Kidney (tissue), 14 donors: ENCODE data around the gene PSMD1. TPM values are rescaled to one million over a fixed set of nuclear protein-coding genes. Genes with fewer than 3 reads are reported as not detected.

Source experiments
- DNase-seq, 5 donors: peaks; one replicate each; pipeline ENCODE4 v3.0.0-alpha.2; 2013 to 2020
- FAIRE-seq: peaks from 2 replicates; lab custom pipeline; 2012; peaks lifted over from hg19 to GRCh38; lab: Jason Lieb, UNC
- H3K27ac ChIP-seq, 2 donors: one replicate each; pipeline ENCODE4 v1.7.0; 2013; ENCODE audit warnings: low read depth in 2 of 2, low read length in 2 of 2, inconsistent platforms in 1 of 2
- H3K27me3 ChIP-seq: one replicate; pipeline ENCODE4 v1.7.1; 2013; ENCODE audit warnings: low read length, inconsistent platforms; ENCODE audit not compliant: control insufficient read depth, insufficient read depth
- H3K36me3 ChIP-seq, 3 donors: one replicate each; pipeline versions ENCODE4 v1.7.0 to v1.7.1; 2013; ENCODE audit warnings: low read length in 3 of 3, control low read depth in 1 of 3, inconsistent platforms in 1 of 3; ENCODE audit not compliant: insufficient read depth in 3 of 3, control insufficient read depth in 2 of 3
- H3K4me1 ChIP-seq, 3 donors: one replicate each; pipeline versions ENCODE4 v1.7.0 to v1.7.1; 2013; ENCODE audit warnings: low read length in 3 of 3, inconsistent platforms in 1 of 3, low read depth in 1 of 3; ENCODE audit not compliant: control insufficient read depth in 2 of 3, insufficient read depth in 2 of 3
- H3K4me3 ChIP-seq, 3 donors: one replicate each; pipeline versions ENCODE4 v1.7.0 to v1.8.1; 2013; ENCODE audit warnings: low read length in 3 of 3, control low read depth in 1 of 3, inconsistent platforms in 1 of 3
- H3K9ac ChIP-seq, 3 donors: one replicate each; pipeline versions ENCODE4 v1.7.0 to v1.7.1; 2013; ENCODE audit warnings: low read length in 3 of 3, control low read depth in 1 of 3, inconsistent platforms in 1 of 3
- H3K9me3 ChIP-seq, 3 donors: one replicate each; pipeline versions ENCODE4 v1.7.0 to v1.7.1; 2013; ENCODE audit warnings: low read length in 3 of 3, control low read depth in 1 of 3, inconsistent platforms in 1 of 3; ENCODE audit not compliant: control insufficient read depth in 2 of 3, insufficient read depth in 1 of 3
- intact Hi-C: fragments of 100-400 bp; cut with DNase I; formaldehyde crosslinking; loops from one replicate; pipeline ENCODE4 v1.11.1; 2022
- polyA plus RNA-seq: library from polyadenylated mRNA; stranded (reverse); fragments of 350-450 nt; fragmentation: Illumina TruSeq; extraction: RNeasy Lipid Tissue Mini Kit (QIAGEN cat#74804); gene quantifications from one replicate; pipeline ENCODE4 v1.2.3, GENCODE V29; 2014; ENCODE audit warnings: low read depth, low replicate concordance; ENCODE audit not compliant: insufficient read depth
- total RNA-seq: library from RNA; stranded (reverse); fragmentation: NEBNext Ultra II Directional; extraction: Animal tissue kit (Norgen Biotek cat#: 25700); gene quantifications from one replicate; pipeline ENCODE4 v1.2.1, GENCODE V29; 2021
- TF ChIP-seq, protein P1 (sequence below): IDR thresholded peaks from 3 replicates; pipeline ENCODE4 v1.5.1; 2012; ENCODE audit warnings: mild to moderate bottlenecking, moderate library complexity, borderline replicate concordance; ENCODE audit not compliant: insufficient read depth; ENCODE audit errors: extremely low read depth
- donor health status: control.
- donor health status: control.
- donor health status: control.
- donor health status: control.
- donor health status: control.
- donor health status: DM: yes; HTN: yes; CAD: no.
- donor health status: Normal renal cell carcinoma (clear cell type).

The PSMD1 gene
- total and polyA plus RNA-seq, 2 donors from 2014 or later: 75.6 to 95.4 TPM

DNA sequence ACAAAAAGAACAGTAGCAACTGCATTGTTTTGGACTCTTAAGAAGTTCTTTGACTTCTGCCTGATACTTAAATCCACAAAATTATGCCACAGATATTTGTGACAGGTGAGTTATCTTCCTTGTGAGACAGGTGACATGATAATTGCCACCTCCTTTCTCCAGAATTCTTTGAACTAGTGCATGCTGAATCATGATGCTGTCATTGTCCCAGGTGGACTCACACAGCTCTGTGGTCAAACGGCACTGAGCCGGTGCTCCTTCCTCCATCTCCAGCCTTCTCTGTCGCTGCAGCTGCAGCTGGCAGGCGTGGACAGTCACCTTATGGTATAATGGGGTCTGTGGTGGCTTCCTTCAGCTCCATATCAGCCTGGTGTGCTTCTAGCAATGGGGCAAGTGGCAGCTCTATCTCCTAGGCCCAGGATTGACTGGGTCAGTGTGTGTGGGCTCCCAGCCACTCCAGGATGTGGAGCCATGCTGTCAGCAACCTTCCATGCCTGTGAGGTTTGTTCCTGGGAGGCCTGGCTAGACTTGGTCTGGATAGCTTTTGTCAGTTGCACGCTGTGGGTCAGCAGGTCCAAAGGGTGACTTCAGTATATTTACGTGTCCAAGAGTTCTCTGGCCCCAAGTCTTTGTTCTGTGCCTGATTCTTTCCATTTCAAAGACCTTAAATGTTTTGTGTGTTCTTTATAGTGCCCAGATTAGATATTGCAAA is 157.4 kb downstream of the PSMD1 start:
- no peaks in the 10 kb centered on the region for H3K27me3 ChIP-seq
- no peak for FAIRE-seq
- peaks cover 2 to 21% (median 3%) of the 10 kb centered on the region in 3 donors for H3K36me3 ChIP-seq
- TF ChIP-seq, protein P1, sequence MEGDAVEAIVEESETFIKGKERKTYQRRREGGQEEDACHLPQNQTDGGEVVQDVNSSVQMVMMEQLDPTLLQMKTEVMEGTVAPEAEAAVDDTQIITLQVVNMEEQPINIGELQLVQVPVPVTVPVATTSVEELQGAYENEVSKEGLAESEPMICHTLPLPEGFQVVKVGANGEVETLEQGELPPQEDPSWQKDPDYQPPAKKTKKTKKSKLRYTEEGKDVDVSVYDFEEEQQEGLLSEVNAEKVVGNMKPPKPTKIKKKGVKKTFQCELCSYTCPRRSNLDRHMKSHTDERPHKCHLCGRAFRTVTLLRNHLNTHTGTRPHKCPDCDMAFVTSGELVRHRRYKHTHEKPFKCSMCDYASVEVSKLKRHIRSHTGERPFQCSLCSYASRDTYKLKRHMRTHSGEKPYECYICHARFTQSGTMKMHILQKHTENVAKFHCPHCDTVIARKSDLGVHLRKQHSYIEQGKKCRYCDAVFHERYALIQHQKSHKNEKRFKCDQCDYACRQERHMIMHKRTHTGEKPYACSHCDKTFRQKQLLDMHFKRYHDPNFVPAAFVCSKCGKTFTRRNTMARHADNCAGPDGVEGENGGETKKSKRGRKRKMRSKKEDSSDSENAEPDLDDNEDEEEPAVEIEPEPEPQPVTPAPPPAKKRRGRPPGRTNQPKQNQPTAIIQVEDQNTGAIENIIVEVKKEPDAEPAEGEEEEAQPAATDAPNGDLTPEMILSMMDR: no peak
- no peaks in the 10 kb centered on the region for H3K4me1 ChIP-seq
- H3K4me3 ChIP-seq: no peak overlapping the region
- no peak overlapping the region for H3K27ac ChIP-seq
- no peak overlapping the region for H3K9ac ChIP-seq
- no peak for DNase-seq
- no peaks in the 10 kb centered on the region for H3K9me3 ChIP-seq
- intact Hi-C loops: no loop called here

DNA sequence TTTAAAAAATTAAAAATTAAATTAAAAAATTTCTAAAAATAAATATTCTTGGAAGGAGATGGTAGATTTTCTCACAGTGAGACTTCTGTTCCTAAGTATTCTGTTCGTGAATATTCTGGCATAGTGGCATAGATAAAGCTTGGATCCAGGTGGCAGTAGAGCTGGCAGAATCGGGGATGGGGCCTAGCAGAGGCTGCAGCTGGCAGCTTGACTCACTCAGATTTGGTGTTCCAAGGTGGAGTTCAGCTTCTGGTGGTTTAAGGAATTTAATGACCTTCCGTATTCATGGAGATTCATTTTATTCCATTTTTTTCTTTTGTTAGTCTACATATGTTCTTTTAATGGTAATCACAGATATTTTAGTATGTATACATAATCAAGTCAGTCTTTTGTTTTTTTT is 161.7 kb downstream of the PSMD1 start:
- no peaks in the 10 kb centered on the region for H3K4me1 ChIP-seq
- H3K9me3 ChIP-seq: no peaks in the 10 kb centered on the region
- TF ChIP-seq, protein P1: no peak
- H3K9ac ChIP-seq: no peak overlapping the region
- no peaks in the 10 kb centered on the region for H3K27me3 ChIP-seq
- intact Hi-C loops: no loop called here
- H3K27ac ChIP-seq: no peak overlapping the region
- DNase-seq (no peak), FAIRE-seq (no peak)
- H3K4me3 ChIP-seq: no peak overlapping the region
- peaks cover 2 to 6% (median 3%) of the 10 kb centered on the region in 3 donors for H3K36me3 ChIP-seq

DNA sequence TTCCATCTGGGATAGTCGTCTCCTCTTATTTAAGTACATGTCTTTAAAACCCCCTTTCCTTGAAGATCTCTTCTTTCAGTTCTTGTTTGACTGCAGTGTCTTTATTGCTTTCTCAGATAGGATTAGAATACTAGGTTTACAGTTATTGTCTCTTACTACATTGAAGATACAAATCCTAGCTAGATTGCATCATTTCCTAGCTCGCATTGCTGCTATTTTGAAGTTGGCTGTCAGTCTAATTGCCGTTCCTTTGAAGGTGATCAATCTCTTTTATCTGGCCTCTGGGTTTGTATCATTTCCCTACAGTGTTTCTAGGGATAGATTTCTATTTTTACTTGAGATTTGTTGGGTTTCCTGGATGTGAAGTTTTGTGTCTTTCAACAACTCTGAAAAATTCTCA is 162.6 kb downstream of the PSMD1 start:
- TF ChIP-seq, protein P1: no peak
- H3K9me3 ChIP-seq: no peaks in the 10 kb centered on the region
- no peak overlapping the region for H3K27ac ChIP-seq
- FAIRE-seq (no peak), DNase-seq (no peak)
- no peaks in the 10 kb centered on the region for H3K27me3 ChIP-seq
- intact Hi-C loops: no loop called here
- no peak overlapping the region for H3K9ac ChIP-seq
- H3K36me3 ChIP-seq: peaks cover 2 to 6% (median 3%) of the 10 kb centered on the region in 3 donors
- H3K4me1 ChIP-seq: no peaks in the 10 kb centered on the region
- no peak overlapping the region for H3K4me3 ChIP-seq
